Mucosa of descending colon (tissue), 3 donors: ENCODE data around the gene VPS51. TPM values are rescaled to one million over a fixed set of nuclear protein-coding genes. Genes with fewer than 3 reads are reported as not detected.

Experiments used
- ATAC-seq: fragments of 200-7000 bp; cut with Tn5 transposase; one replicate; pipeline ENCODE4 v1.9.1; 2020; ENCODE audit warnings: mild to moderate bottlenecking, moderate library complexity
- DNase-seq, 3 donors: peaks; one replicate each; pipeline ENCODE4 v3.0.0-alpha.2; 2020
- H3K36me3 ChIP-seq: fragments of 200-600 bp; one replicate; pipeline ENCODE4 v1.8.0; 2021; ENCODE audit warnings: low read depth, mild to moderate bottlenecking
- H3K4me1 ChIP-seq: fragments of 200-600 bp; one replicate; pipeline ENCODE4 v1.8.0; 2021; ENCODE audit warnings: low read depth, mild to moderate bottlenecking
- H3K4me3 ChIP-seq: fragments of 200-600 bp; one replicate; pipeline ENCODE4 v1.8.0; 2021; ENCODE audit warnings: mild to moderate bottlenecking
- H3K9me3 ChIP-seq: fragments of 200-600 bp; one replicate; pipeline ENCODE4 v1.8.0; 2021; ENCODE audit warnings: mild to moderate bottlenecking
- intact Hi-C, 2 donors: fragments of 100-400 bp; cut with DNase I in 1 of 2; cut with micrococcal nuclease in 1 of 2; formaldehyde crosslinking; loops; one replicate each; pipeline versions ENCODE4 v1.11.0 to v1.11.1; 2022; cut with DNase I, micrococcal nuclease
- total RNA-seq, 3 donors: library from RNA; stranded (reverse); fragmentation: NEBNext Ultra II Directional in 2 of 3; extraction: Animal tissue kit (Norgen Biotek cat#: 25700) in 2 of 3; gene quantifications; one replicate each; pipeline versions ENCODE4 v1.2.1 to v1.2.4, GENCODE V29; 2021 to 2023
- TF ChIP-seq, protein P1 (sequence below): fragments of 200-600 bp; IDR thresholded peaks from one replicate; pipeline ENCODE4 v1.8.0; 2022; ENCODE audit warnings: antibody characterized with exemption, mild to moderate bottlenecking
- donor health status: DM: no; HTN: no; CAD: no; lungs with moderate emphysema.
- donor health status: DM: no; HTN: no; CAD: no.
- donor health status: DM: no; HTN: yes; CAD: no.

The VPS51 gene
- total RNA-seq, 3 donors from 2014 or later: 149 to 200 (median 156) TPM

GRCh38 chr11:65084598-65085375 is 11.2 kb upstream of the VPS51 start:
- ATAC-seq: peak; percentile 4

DNA sequence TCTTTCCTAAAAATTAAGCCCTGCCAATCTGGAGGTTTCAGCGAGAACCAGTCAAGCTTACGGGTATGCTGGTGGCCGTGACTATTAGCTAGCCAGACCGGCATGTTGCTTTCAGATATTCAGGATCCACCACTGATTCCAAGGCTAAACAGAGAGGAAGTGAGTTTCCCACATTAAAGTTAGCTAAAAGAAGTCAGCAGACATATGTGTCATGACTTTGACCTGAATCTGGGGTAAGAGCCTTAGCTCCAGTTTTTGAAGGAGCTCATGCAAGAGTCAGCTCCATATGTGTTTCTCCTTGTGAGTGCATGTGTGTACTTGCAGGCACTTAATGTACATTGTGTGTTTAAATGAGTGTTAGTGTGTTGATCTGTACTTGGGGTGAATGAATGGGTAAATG is 10.6 kb upstream of the VPS51 start:
- Histone ChIP-seq H3K4me1 (peaks cover 16% of the 10 kb centered on the region), H3K9me3 (no peaks in the 10 kb centered on the region), H3K36me3 (peaks cover 11% of the 10 kb centered on the region), H3K4me3 (no peak overlapping the region)
- DNase-seq (no peak), ATAC-seq (no peak)
- TF ChIP-seq, protein P1, sequence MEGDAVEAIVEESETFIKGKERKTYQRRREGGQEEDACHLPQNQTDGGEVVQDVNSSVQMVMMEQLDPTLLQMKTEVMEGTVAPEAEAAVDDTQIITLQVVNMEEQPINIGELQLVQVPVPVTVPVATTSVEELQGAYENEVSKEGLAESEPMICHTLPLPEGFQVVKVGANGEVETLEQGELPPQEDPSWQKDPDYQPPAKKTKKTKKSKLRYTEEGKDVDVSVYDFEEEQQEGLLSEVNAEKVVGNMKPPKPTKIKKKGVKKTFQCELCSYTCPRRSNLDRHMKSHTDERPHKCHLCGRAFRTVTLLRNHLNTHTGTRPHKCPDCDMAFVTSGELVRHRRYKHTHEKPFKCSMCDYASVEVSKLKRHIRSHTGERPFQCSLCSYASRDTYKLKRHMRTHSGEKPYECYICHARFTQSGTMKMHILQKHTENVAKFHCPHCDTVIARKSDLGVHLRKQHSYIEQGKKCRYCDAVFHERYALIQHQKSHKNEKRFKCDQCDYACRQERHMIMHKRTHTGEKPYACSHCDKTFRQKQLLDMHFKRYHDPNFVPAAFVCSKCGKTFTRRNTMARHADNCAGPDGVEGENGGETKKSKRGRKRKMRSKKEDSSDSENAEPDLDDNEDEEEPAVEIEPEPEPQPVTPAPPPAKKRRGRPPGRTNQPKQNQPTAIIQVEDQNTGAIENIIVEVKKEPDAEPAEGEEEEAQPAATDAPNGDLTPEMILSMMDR: no peak
- intact Hi-C loops: no loop called here

More at GRCh38 chr11:65084598-65085375, 11.2 kb upstream of the VPS51 start:
- Histone ChIP-seq H3K4me3 (peak overlapping the region; percentile 54), H3K36me3 (peaks cover 11% of the 10 kb centered on the region), H3K9me3 (no peaks in the 10 kb centered on the region), H3K4me1 (peaks cover 16% of the 10 kb centered on the region)
- intact Hi-C loops: no loop called here
- no peak for DNase-seq
- TF ChIP-seq, protein P1: no peak

GRCh38 chr11:65086809-65087208 is 9.2 kb upstream of the VPS51 start:
- TF ChIP-seq, protein P1: no peak
- H3K36me3 ChIP-seq: peaks cover 11% of the 10 kb centered on the region
- no peak overlapping the region for H3K4me3 ChIP-seq
- H3K4me1 ChIP-seq: peaks cover 16% of the 10 kb centered on the region
- intact Hi-C loops: no loop called here
- H3K9me3 ChIP-seq: no peaks in the 10 kb centered on the region
- ATAC-seq (no peak), DNase-seq (no peak)

- TF ChIP-seq, protein P1: no peak
- intact Hi-C loops: no loop called here
- H3K4me1 ChIP-seq: peaks cover 16% of the 10 kb centered on the region
- H3K4me3 ChIP-seq: no peak overlapping the region
- DNase-seq (no peak), ATAC-seq (no peak)
- no peaks in the 10 kb centered on the region for H3K9me3 ChIP-seq
- peaks cover 11% of the 10 kb centered on the region for H3K36me3 ChIP-seq
Observed at GRCh38 chr11:65087216-65087615, 8.8 kb upstream of the VPS51 start.

DNA sequence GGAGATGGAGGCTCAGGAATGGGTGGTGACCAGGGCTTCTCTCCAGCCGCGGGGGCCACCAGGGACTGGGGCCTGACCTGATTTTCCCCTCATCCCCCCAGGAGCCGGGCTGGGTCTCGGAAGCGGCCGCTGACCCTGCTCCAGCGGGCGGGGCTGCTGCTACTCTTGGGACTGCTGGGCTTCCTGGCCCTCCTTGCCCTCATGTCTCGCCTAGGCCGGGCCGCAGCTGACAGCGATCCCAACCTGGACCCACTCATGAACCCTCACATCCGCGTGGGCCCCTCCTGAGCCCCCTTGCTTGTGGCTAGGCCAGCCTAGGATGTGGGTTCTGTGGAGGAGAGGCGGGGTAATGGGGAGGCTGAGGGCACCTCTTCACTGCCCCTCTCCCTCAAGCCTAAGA is 8.2 kb upstream of the VPS51 start:
- TF ChIP-seq, protein P1: no peak
- ATAC-seq (no peak), DNase-seq (no peak)
- Histone ChIP-seq H3K4me3 (no peak overlapping the region), H3K9me3 (no peaks in the 10 kb centered on the region), H3K4me1 (peaks cover 16% of the 10 kb centered on the region), H3K36me3 (peaks cover 11% of the 10 kb centered on the region)
- intact Hi-C loops: no loop called here
